ENCODE data around the gene PNMA6A.
"Not testable (repeated sequence)": the region's sequence is repeated elsewhere in the genome, so short reads cannot be mapped to it uniquely, and the experiment has no call there.

The PNMA6A gene

GRCh38 chrX:153071909-153072583, at the start of gene PNMA6A:
Gene PNMA6A, plus strand, starts transcription at chrX:153072454. Its CDS starts 609 bp downstream, at chrX:153073063.
- DNase-seq (ENCODE audit: low read depth in 2 of 2), result not testable (repeated sequence)

DNA sequence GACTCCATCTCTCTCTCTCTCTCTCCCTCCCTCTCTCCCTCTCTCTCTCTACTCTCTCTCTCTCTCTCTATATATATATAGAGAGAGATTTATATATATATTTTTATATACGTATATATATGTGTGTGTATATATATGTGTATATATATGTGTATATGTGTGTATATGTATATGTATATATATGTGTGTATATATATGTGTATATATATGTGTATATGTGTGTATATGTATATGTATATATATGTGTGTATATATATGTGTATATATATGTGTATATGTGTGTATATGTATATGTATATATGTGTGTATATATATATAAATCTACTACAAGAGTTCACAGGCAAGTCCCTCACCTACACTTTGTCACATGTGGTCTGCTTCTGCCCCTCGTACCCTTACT, 45.8 kb upstream of the PNMA6A start:
- not testable (repeated sequence) for DNase-seq (ENCODE audit: low read depth in 2 of 2)

- DNase-seq (ENCODE audit: low read depth in 2 of 2), result not testable (repeated sequence)
Observed at GRCh38 chrX:153028487-153028886, 43.8 kb upstream of the PNMA6A start.

DNA sequence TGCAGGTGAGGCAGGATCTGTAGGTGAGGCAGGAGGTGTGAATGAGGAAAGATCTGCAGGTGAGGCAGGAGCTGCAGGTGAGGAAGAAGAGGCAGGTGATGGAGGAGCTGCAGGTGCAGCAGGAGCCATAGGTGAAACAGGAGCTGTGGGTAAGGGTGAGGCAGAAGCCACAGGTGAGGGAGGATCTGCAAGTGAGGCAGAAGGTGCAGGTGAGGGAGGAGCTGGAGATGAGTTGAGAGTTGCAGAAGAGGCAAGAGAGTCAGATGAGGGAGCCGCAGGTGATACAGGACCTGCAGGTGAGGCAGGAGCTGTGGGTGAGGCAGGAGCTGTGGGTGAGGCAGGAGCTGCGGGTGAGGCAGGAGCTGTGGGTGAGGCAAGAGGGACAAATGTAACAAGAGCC, 43.1 kb upstream of the PNMA6A start:
- no peak for DNase-seq (ENCODE audit: low read depth in 2 of 2)

DNA sequence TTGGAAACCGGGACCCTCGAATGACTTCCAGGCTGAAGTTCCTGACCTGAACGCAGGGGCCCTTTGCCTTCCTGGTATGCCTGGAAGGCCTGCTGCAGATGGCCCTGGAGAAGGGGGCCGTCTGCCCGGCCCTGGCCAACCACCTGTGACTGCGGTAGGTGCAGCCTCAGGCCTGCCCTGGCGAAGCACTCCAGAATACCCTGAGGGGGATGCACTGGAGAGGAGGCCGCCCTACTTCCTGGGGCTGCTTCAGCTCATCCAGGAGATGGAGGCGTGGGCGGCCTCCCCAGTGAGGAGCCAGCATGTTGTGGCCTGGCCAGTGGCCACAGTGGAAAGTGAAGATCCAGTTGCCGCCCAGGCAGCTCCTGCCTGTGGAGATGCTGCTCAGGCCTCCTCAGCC, 42.4 kb upstream of the PNMA6A start:
- DNase-seq (ENCODE audit: low read depth in 2 of 2), result no peak

DNA sequence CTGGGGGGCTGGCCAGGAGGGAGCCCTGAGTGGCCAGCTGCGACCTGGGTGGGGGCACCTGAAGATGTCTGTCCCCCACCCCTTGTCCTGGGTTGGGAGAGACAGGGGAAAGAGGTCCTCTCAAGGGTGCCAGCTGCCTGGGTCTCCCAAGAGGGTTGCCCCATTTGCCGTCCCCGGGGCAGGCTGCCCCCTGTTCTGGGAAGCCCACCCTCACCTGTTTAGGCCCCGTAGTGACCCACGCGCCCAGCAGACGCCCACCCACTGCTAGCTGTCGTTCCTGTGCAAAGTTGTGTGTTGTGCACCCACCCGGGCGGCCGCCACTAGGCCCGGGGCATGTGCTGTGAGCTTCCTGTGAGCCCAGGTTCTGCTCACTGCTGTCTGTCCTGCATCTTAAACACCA, 41.5 kb upstream of the PNMA6A start:
- DNase-seq (ENCODE audit: low read depth in 2 of 2), result no peak

DNA sequence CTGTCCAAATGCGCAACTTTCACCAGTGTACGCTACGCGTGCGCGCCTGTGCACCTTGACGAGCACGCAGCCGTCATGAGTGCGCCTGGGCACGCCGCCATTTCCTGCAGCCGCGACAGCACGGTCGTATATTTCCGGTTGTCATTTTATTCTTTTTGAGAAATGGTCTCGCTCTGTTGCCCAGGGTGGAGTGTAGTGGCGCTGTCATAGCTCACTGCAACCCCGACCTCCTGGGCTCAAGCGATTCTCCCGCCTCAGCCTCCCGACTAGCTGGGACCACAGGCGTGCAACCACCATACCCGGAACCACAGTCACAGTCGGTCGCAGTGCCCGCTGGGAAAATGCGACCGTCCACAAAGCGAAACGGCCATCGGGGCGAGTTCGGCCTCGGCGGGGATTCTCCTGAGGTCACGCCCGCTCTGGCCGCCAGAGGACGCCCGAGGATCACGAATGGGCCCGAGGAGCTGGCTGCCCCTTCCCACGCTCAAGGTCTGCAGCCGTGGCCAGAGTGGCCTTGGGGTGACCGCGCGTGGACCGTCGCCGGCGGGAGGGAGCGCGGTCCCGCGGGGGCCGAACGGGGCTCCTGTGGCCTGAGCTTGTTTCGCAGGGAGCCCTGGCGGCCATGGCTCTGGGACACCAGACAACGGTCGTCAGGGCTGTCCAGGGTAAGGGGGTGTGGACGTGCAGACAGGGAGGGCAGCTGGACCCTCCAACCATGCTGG, 39.7 kb upstream of the PNMA6A start:
- DNase-seq (ENCODE audit: low read depth in 2 of 2), result peak; percentile 4 to 9

- no peak for DNase-seq (ENCODE audit: low read depth in 2 of 2)
Observed at GRCh38 chrX:153049093-153049492, 23.2 kb upstream of the PNMA6A start.

- no peak for DNase-seq (ENCODE audit: low read depth in 2 of 2)
Observed at GRCh38 chrX:153052534-153052933, 19.7 kb upstream of the PNMA6A start.

DNA sequence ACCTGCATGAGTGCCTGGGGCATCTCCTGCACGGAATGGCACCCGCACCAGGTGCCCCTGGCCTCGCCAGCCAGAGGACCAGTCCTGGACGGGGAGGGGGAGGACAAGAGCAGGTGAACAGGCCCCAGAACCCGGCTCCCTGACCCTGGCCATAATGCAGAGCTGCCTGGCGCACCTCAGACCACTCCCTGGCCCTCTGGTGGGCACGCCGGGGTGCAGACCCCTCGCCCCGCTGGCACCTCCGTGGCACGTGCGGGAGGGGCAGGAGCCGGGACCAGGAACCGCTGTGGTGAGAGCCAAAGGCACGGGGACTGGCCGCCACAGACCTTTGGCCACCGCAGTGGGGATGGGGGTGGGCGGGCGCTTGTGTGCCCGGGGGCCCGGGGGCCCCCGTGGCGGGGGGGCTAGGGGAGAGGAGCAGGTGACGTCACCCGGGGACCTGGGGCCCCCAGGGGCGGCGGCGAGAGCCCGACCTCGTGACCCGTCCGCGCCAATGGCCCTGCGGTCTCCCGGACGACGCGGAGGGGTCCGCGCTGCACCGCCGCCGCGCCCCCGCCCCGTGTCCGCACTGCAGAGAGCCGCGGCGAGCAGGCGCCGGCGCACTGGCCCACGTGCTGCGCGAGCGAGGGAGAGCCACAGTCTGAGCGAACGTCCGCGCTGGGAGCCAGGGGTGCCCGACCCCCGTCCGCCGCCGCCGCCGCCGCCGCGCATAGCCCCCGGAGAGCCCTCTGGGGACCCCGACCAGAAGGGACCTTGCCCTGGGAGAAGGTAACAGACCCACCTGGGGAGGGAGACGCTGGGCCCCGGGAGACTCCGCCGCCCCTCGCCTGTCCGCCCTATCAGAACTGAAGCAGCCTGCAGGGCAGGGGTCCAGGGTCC, 16.1 kb upstream of the PNMA6A start, which contains the start of gene PNMA3:
PNMA3 (plus strand) TSS at position 600 of the 879 bp plus-strand sequence. CDS start 586 bp downstream, outside the sequence.
- DNase-seq (ENCODE audit: low read depth in 2 of 2), result no peak

- no peak for DNase-seq (ENCODE audit: low read depth in 2 of 2)
Observed at GRCh38 chrX:153057281-153057680, 15.0 kb upstream of the PNMA6A start.

DNA sequence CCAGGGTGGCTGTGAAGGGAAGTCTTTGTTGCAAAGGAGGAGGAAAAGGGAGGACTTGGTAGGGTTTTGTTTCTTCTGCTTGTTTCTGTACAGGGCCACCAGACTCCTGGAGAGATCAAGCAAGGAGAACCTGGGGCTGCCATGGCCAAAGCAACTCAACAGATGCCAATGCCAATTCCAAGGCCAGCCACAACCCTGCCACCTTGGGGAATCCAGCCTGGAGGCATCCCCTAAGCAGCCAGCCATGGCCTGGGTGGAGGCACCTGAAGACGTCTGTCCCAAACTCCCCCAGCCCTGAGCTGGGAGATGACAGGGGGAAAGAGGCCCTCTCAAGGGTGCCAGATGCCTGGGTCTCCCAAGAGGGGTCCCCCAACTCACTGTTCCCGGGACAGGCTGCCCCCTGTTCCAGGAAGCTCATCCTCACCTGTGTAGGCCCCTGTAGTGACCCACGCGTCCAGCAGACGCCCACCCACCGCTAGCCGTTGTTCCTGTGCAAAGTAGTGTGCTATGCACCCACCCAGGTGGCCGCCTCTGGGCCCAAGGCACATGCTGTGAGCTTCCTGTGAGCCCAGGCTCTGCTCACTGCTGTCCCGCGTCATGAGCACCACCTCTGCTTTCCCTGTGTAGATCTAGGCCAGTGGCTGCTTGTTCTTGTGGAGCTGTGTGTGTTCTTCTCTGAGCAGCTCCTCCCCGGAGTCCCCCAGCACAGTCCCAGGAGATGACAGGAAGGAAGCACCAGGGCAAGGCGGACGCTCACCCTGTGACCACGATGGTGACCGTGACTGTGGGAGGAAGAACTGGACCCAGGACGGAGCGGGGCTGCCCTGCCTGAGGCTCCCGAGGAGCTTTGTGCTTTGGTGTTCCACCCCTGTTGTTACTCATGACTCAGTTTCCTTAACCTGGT, 12.8 kb upstream of the PNMA6A start:
- DNase-seq (ENCODE audit: low read depth in 2 of 2), result no peak

- no peak for DNase-seq (ENCODE audit: low read depth in 2 of 2)
Observed at GRCh38 chrX:153060095-153060445, 12.2 kb upstream of the PNMA6A start.

DNA sequence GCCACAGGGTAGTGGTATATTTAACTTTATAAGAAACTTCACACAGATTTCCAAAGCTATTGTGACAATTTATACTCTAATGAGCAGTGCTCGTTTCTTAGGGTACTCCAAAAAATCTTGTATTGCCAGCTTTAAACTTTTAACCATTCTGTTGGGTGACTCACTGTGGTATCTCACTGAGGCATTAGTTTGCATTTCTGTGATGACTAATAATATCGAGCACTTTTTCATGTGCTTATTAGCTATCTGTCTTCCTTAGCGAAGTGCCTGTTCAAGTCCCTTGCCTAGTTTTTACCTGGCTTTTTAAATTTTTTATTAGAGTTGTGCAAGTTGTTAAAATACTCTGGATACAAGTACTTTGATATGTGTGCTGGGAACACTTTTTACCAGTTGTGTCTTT, 10.5 kb upstream of the PNMA6A start:
- peak in 1 of 2 experiments; percentile 9 for DNase-seq (ENCODE audit: low read depth in 2 of 2)

GRCh38 chrX:153063315-153063714, 8.9 kb upstream of the PNMA6A start:
- peak in 1 of 2 experiments; percentile 8 for DNase-seq (ENCODE audit: low read depth in 2 of 2)

GRCh38 chrX:153064061-153064460, 8.2 kb upstream of the PNMA6A start:
- no peak for DNase-seq (ENCODE audit: low read depth in 2 of 2)

DNA sequence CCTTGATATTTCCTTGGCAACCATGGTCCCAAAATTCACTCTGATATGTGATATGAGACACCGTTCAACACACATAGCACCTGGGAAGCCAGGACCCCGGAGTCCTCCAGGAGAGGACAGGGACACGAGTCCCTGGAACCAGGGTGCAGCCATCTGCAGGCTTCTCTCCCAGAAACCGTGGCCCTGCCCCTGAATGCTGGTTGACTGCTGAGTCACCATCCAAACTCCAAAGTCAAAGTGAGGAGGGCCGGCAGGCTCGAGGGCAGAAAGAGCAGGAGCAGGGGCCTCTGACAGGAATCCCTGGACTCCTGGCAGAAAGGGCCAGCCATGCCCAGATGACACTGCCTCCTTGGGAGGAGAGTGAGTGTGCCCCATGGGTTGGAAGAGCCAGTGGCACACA, 6.9 kb upstream of the PNMA6A start:
- DNase-seq (ENCODE audit: low read depth in 2 of 2), result no peak

- DNase-seq (ENCODE audit: low read depth in 2 of 2), result not testable (repeated sequence)
Observed at GRCh38 chrX:153066402-153066801, 5.9 kb upstream of the PNMA6A start.

- not testable (repeated sequence) for DNase-seq (ENCODE audit: low read depth in 2 of 2)
Observed at GRCh38 chrX:153073331-153073730, 1.1 kb downstream of the PNMA6A start.

DNA sequence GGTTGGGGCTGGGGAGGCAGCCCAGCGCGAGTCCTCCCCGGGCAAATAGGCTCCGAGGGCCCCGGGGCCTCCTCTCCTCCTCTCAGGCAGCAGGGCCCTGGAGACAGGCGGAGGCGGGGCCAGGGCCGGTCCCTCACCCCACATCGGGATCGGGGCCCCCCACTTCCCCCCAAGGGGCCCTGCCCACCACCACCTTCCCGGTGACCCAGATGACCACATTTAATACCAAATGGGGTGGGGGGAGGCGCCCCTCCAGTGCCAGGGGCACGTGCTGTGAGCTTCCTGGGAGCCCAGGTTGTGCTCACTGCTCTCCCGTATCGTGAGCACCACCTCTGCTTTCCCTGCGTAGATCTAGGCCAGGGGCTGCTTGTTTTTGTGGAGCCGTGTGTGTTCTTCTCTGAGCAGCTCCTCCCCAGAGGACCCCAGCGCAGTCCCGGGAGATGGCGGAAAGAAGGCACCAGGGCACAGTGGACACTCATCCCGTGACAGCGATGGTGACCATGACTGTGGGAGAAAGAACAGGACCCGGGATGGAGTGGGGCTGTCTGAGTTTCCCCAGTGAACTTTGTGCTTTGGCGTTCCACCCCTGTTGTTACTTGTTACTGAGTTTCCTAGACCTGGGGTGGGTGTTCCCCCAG, 2.1 kb downstream of the PNMA6A start:
- no peak for DNase-seq (ENCODE audit: low read depth in 2 of 2)

DNA sequence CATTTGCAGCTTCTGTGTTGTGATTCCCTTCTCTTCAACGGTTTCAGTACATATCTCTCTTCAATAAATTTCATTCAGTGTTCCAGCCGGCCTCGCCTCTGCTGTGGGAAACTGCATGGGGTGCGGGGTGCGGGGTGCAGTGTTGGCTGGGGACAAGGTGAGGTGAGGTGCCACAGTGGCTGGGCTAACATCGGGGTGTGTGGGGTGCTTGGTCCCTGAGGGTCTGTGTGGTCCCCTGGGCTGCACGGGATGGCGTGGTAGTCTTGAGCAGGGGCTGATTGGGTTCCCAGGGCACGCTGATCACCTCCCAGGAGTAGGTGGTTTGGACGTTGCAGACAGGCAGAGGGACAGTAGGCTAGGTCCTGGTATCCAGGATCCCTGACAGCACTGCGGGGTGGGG, 2.7 kb downstream of the PNMA6A start:
- DNase-seq (ENCODE audit: low read depth in 2 of 2), result no peak
